Peyer's patch (tissue), 4 donors: ENCODE results near the gene COL17A1.

ENCODE experiments used
- CTCF ChIP-seq, 6 experiments: fragments of 450-650 bp in 4 of 6; fragments of 200-600 bp in 2 of 6; sonication (generic) in 1 of 6; IDR thresholded peaks; one replicate each; pipeline ENCODE4 v1.5.1; 2017 to 2019; ENCODE audit warnings: antibody characterized with exemption in 6 of 6, mild to moderate bottlenecking in 3 of 6, moderate library complexity in 1 of 6
- POLR2A ChIP-seq, 2 donors: fragments of 450-650 bp; IDR thresholded peaks; one replicate each; pipeline ENCODE4 v1.5.1; 2017; ENCODE audit warnings: antibody characterized with exemption in 2 of 2, mild to moderate bottlenecking in 2 of 2, moderate library complexity in 2 of 2

- TF ChIP-seq CTCF (IDR thresholded peaks at IDR 0.05) (no peak), POLR2A (IDR thresholded peaks at IDR 0.05) (no peak)
Observed at GRCh38 chr10:104031631-104032030, 54.0 kb downstream of the COL17A1 start.
